Suprapubic skin (tissue), 4 donors: ENCODE data around the gene PMEPA1. TPM values are rescaled to one million over a fixed set of nuclear protein-coding genes. Genes with fewer than 3 reads are reported as not detected.

ENCODE experiments used
- DNase-seq, 2 donors: peaks; one replicate each; pipeline ENCODE4 v3.0.0-alpha.2; 2019; ENCODE audit warnings: low spot score in 2 of 2
- H3K27ac ChIP-seq: fragments of 200-600 bp; sonication (generic); one replicate; pipeline ENCODE4 v1.5.1; 2019
- H3K27me3 ChIP-seq: fragments of 200-600 bp; sonication (generic); one replicate; pipeline ENCODE4 v1.5.1; 2019
- H3K36me3 ChIP-seq: fragments of 200-600 bp; sonication (generic); one replicate; pipeline ENCODE4 v1.5.1; 2019
- H3K4me1 ChIP-seq: fragments of 200-600 bp; sonication (generic); one replicate; pipeline ENCODE4 v1.5.1; 2019
- H3K4me3 ChIP-seq: fragments of 200-600 bp; sonication (generic); one replicate; pipeline ENCODE4 v1.5.1; 2019; ENCODE audit warnings: mild to moderate bottlenecking
- H3K9me3 ChIP-seq: fragments of 200-600 bp; sonication (generic); one replicate; pipeline ENCODE4 v1.5.1; 2019
- EP300 ChIP-seq: sonication (generic); formaldehyde crosslinking; IDR thresholded peaks from one replicate; pipeline ENCODE4 v1.6.1; 2017; ENCODE audit warnings: antibody characterized with exemption
- POLR2A ChIP-seq, 2 donors: fragments of 450-650 bp; IDR thresholded peaks; one replicate each; pipeline ENCODE4 v1.6.1; 2017; ENCODE audit warnings: antibody characterized with exemption in 2 of 2, mild to moderate bottlenecking in 2 of 2, moderate library complexity in 2 of 2
- POLR2AphosphoS5 ChIP-seq, 3 donors: sonication (generic); formaldehyde crosslinking; IDR thresholded peaks; one replicate each; pipeline ENCODE4 v1.6.1; 2017; ENCODE audit warnings: antibody characterized with exemption in 3 of 3
- WGBS: methylation state at CpG from one replicate; pipeline ENCODE4 v1.1.5; 2018; 5-methylcytosine and 5-hydroxymethylcytosine counted together
- total RNA-seq, 4 donors: library from RNA; depleted of rRNA; stranded (reverse); fragments of >200 nt; gene quantifications; one replicate each; pipeline ENCODE4 v1.1.0, GENCODE V29; 2016
- TF ChIP-seq, protein P1 (sequence below), 2 donors: fragments of 200-600 bp in 1 of 2; fragments of 450-650 bp in 1 of 2; sonication (generic) in 1 of 2; IDR thresholded peaks; one replicate each; pipeline ENCODE4 v1.5.1; 2016 to 2019; ENCODE audit warnings: antibody characterized with exemption in 2 of 2, mild to moderate bottlenecking in 1 of 2, moderate library complexity in 1 of 2

PMEPA1 gene
- total RNA-seq, 4 donors from 2014 or later: 9.5 to 20.4 (median 16.2) TPM

DNA sequence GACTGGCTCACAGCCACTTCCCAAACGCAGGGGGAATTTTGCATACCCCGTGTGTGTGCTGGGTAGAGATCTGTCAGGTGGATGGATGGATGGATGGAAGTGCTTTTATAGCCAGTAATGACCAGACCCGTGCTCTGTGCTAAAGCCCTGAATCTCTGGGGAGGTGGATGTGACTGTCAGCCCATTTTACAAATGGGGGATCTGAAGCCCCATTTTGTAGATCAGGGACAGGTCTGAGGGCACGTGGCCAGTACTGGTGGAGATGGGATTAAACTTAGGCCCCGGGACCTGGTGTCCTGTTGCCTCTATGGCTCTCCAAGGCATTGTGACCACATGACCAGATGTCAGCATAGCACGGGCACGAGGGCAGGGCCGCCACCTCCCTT, 51.4 kb downstream of the PMEPA1 start:
- no peak overlapping the region for H3K27ac ChIP-seq
- peaks cover 31% of the 10 kb centered on the region for H3K36me3 ChIP-seq
- H3K27me3 ChIP-seq: no peaks in the 10 kb centered on the region
- peaks cover 33% of the 10 kb centered on the region for H3K4me1 ChIP-seq
- no peaks in the 10 kb centered on the region for H3K9me3 ChIP-seq
- DNase-seq: peak in 1 of 2 donors; percentile 70
- 91% methylated on average over 8 of the region's 8 CpGs for WGBS
- TF ChIP-seq EP300: no peak
- TF ChIP-seq POLR2AphosphoS5 (IDR thresholded peaks at IDR 0.05): no peak
- TF ChIP-seq, protein P1, sequence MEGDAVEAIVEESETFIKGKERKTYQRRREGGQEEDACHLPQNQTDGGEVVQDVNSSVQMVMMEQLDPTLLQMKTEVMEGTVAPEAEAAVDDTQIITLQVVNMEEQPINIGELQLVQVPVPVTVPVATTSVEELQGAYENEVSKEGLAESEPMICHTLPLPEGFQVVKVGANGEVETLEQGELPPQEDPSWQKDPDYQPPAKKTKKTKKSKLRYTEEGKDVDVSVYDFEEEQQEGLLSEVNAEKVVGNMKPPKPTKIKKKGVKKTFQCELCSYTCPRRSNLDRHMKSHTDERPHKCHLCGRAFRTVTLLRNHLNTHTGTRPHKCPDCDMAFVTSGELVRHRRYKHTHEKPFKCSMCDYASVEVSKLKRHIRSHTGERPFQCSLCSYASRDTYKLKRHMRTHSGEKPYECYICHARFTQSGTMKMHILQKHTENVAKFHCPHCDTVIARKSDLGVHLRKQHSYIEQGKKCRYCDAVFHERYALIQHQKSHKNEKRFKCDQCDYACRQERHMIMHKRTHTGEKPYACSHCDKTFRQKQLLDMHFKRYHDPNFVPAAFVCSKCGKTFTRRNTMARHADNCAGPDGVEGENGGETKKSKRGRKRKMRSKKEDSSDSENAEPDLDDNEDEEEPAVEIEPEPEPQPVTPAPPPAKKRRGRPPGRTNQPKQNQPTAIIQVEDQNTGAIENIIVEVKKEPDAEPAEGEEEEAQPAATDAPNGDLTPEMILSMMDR (IDR thresholded peaks at IDR 0.05): no peak
- TF ChIP-seq POLR2A (IDR thresholded peaks at IDR 0.05): no peak
- no peak overlapping the region for H3K4me3 ChIP-seq

- Histone ChIP-seq H3K36me3 (peaks cover 34% of the 10 kb centered on the region), H3K27ac (no peak overlapping the region), H3K27me3 (no peaks in the 10 kb centered on the region), H3K4me1 (peaks cover 31% of the 10 kb centered on the region), H3K4me3 (no peak overlapping the region), H3K9me3 (no peaks in the 10 kb centered on the region)
- TF ChIP-seq POLR2AphosphoS5 (IDR thresholded peaks at IDR 0.05) (peak in 2 of 3 donors; percentile 30 to 73), EP300 (no peak), POLR2A (IDR thresholded peaks at IDR 0.05) (no peak)
- TF ChIP-seq, protein P1 (IDR thresholded peaks at IDR 0.05): no peak
- WGBS: 59% methylated on average over 25 of the region's 36 CpGs
- peak; percentile 77 to 80 for DNase-seq
Measured at GRCh38 chr20:57657535-57658446, 52.0 kb downstream of the PMEPA1 start.

GRCh38 chr20:57656821-57657534, 52.8 kb downstream of the PMEPA1 start:
- Histone ChIP-seq H3K4me1 (peaks cover 31% of the 10 kb centered on the region), H3K27ac (no peak overlapping the region), H3K36me3 (peaks cover 42% of the 10 kb centered on the region), H3K4me3 (no peak overlapping the region), H3K27me3 (no peaks in the 10 kb centered on the region), H3K9me3 (no peaks in the 10 kb centered on the region)
- no peak for TF ChIP-seq EP300
- TF ChIP-seq, protein P1 (IDR thresholded peaks at IDR 0.05): no peak
- TF ChIP-seq POLR2AphosphoS5 (IDR thresholded peaks at IDR 0.05): no peak
- no peak for TF ChIP-seq POLR2A (IDR thresholded peaks at IDR 0.05)
- peak; percentile 59 to 76 for DNase-seq
- WGBS: 96% methylated on average over 14 of the region's 20 CpGs

- H3K4me3 ChIP-seq: no peak overlapping the region
- peaks cover 45% of the 10 kb centered on the region for H3K36me3 ChIP-seq
- 92% methylated on average over 6 of the region's 15 CpGs for WGBS
- no peak overlapping the region for H3K27ac ChIP-seq
- peak; percentile 52 to 80 for DNase-seq
- peaks cover 30% of the 10 kb centered on the region for H3K4me1 ChIP-seq
- no peaks in the 10 kb centered on the region for H3K27me3 ChIP-seq
- no peaks in the 10 kb centered on the region for H3K9me3 ChIP-seq
- TF ChIP-seq POLR2AphosphoS5 (IDR thresholded peaks at IDR 0.05) (no peak), EP300 (no peak), POLR2A (IDR thresholded peaks at IDR 0.05) (no peak)
- TF ChIP-seq, protein P1 (IDR thresholded peaks at IDR 0.05): no peak
Measured at GRCh38 chr20:57656252-57656820, 53.5 kb downstream of the PMEPA1 start.

GRCh38 chr20:57655809-57656155, 54.0 kb downstream of the PMEPA1 start:
- 90% methylated on average over 10 of the region's 11 CpGs for whole genome bisulfite sequencing
- H3K36me3 ChIP-seq: peaks cover 50% of the 10 kb centered on the region
- no peak overlapping the region for H3K27ac ChIP-seq
- TF ChIP-seq EP300 (no peak), POLR2AphosphoS5 (IDR thresholded peaks at IDR 0.05) (no peak), POLR2A (IDR thresholded peaks at IDR 0.05) (no peak)
- TF ChIP-seq, protein P1 (IDR thresholded peaks at IDR 0.05): no peak
- no peaks in the 10 kb centered on the region for H3K9me3 ChIP-seq
- H3K27me3 ChIP-seq: no peaks in the 10 kb centered on the region
- peak; percentile 29 to 65 for DNase-seq
- no peak overlapping the region for H3K4me3 ChIP-seq
- H3K4me1 ChIP-seq: peaks cover 24% of the 10 kb centered on the region
